ENCODE measurements around the gene MEGF9. TPM values are rescaled to one million over a fixed set of nuclear protein-coding genes. Genes with fewer than 3 reads are reported as not detected.

Gene MEGF9
- polyA plus RNA-seq, 1 donor: 6.1 TPM

GRCh38 chr9:120622790-120623189 lies 91.5 kb downstream of the MEGF9 start:
- DNase-seq (ENCODE audit: low read depth): no peak

DNA sequence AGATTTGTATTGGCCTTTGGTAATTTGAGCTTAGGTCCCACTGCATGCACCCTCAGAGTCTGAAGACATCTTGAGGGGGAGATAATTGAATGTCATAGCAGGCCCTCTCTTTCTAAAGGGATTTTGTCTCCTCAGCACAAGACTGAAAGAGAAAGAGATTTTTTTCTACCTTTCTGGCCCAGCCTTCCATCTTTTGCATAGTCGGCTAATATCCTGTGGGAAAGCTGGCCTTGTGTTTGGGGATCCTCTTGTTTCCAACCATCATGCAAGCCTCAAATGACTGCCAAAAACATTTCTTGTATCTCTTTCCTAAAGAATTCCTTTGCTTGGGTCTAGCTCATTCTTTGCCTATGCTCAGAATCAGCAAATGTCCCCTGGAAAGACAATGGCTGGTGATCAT lies 92.3 kb downstream of the MEGF9 start:
- DNase-seq (ENCODE audit: low read depth): no peak

DNA sequence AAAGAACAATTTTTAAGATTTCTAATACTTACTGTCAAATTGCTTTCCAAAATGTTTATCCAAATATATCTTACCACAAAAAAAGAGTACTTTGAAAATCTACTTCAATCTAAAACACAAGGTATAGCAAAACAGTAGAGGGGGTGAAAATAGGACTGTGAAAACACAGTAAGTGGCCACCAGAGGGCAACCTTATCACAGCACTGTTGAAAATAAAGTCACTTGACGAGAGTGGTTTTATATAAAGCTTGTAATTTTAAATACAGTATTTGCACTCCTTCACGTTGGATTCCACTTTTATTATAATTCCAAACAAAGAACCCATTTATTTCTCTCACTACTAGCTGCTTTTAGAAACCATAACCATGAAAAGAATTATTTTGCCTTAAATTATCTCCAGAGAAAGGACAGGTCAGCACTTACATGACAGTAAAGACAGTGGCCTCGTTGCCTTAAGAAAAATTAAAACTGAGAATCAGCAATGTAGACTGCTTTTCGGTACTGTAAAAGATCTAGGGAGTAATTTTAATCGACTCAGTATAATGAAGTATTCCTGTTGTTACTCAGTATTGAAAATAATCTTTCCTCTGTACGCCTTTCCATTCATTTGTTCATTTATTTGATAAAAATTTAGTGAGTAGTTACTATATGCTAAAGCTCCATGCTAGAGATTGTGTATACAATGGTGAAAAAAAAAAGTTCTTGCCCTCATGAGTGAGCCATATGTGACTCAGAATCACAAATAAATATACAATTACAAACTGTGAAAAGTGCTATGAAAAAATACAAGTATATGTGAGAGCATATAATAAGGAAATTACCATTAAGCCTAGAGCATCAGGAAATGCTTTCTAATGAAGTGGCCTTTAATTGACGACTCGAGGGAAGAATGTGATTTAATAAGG lies 94.3 kb downstream of the MEGF9 start:
- DNase-seq (ENCODE audit: low read depth): peak; percentile 28

GRCh38 chr9:120616966-120617935 lies 97.0 kb downstream of the MEGF9 start:
- no peak for DNase-seq (ENCODE audit: low read depth)

- no peak for DNase-seq (ENCODE audit: low read depth)
These were observed 102.1 kb downstream of the MEGF9 start for GRCh38 chr9:120612218-120612617.

GRCh38 chr9:120611690-120612068 lies 102.6 kb downstream of the MEGF9 start:
- DNase-seq (ENCODE audit: low read depth): no peak

GRCh38 chr9:120610975-120611689 lies 103.1 kb downstream of the MEGF9 start:
- no peak for DNase-seq (ENCODE audit: low read depth)

DNA sequence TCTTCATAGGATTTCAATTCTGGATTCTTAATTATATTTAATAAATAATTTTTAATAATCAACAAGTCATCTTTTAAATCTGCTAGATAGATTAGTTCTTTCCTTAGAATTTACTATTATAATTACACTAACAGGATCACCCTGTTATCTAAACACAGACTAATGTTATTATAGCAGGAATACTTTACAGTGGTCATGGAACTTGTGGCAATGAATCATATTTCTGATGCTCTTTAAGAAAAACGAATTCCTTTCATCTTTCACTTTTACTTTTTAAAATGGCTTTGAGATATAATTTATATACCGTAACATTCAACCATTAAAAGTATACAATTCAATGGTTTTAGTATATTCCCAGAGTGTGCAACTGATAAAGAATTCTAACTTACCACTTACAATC lies 104.6 kb downstream of the MEGF9 start:
- DNase-seq (ENCODE audit: low read depth): no peak

GRCh38 chr9:120608421-120608820 lies 105.8 kb downstream of the MEGF9 start:
- no peak for DNase-seq (ENCODE audit: low read depth)

GRCh38 chr9:120603591-120603990 lies 110.7 kb downstream of the MEGF9 start:
- DNase-seq (ENCODE audit: low read depth): no peak

GRCh38 chr9:120603010-120603409 lies 111.3 kb downstream of the MEGF9 start:
- DNase-seq (ENCODE audit: low read depth): no peak

GRCh38 chr9:120593955-120594277 lies 120.4 kb downstream of the MEGF9 start:
- no peak for DNase-seq (ENCODE audit: low read depth)

- no peak for DNase-seq (ENCODE audit: low read depth)
These were observed 120.9 kb downstream of the MEGF9 start for GRCh38 chr9:120593250-120593954.

DNA sequence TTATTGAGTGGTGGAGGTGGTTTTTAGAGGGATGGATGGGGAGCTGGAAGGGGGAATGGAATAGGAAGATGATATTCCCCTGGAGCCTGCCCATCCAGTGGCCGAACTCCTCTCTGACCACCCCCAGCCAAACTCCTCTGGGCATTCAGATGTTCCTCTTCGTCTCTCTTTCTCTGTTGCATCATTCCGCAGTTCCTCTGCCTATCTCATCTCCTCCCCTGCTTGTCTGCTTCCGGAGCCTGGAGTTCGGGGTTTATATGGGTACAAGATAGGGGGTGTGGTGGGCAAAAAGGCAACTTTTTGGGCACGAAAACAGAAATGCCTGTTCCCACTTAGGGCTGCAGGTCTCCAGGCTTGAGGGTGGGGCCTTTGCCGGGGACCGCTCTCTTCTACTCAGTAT lies 122.1 kb downstream of the MEGF9 start:
- no peak for DNase-seq (ENCODE audit: low read depth)

DNA sequence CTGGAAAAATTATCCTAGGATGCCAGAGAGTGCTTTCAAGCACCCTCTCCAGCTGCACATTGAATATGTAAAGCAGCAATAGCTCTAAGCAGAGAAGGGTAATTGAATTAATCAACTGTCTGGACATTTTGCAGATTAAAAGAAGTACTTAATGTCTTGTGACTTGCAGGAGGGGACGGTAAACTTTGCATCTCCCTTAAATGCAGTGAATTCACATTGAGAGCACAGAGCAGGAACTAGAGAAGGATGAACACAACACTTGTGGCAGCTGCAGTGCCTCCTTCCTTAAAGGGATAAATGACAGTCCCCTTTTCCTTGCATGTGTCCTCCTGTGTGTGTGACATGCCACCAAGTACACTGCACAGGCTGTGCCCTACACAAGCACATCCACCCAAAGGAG lies 126.9 kb downstream of the MEGF9 start:
- DNase-seq (ENCODE audit: low read depth): no peak

DNA sequence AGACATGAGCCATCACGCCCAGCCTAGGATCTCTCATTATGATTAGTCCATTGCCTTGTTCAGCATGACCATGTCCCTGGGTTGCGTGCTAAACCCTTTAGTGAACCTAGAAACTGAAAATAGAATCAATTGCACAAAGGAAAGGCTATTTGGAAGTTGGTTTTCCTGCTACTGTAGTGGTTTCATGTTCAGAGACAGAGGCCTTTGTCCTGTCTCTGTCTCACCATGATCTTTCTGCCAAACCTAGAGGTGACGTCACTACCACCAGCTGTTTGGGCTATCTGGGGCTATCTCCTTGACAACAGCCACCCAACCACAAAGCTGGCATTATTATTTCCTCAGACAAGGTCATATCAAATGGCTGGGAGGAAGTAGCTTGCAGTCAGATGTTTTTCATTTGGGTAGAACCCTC lies 130.3 kb downstream of the MEGF9 start:
- no peak for DNase-seq (ENCODE audit: low read depth)

DNA sequence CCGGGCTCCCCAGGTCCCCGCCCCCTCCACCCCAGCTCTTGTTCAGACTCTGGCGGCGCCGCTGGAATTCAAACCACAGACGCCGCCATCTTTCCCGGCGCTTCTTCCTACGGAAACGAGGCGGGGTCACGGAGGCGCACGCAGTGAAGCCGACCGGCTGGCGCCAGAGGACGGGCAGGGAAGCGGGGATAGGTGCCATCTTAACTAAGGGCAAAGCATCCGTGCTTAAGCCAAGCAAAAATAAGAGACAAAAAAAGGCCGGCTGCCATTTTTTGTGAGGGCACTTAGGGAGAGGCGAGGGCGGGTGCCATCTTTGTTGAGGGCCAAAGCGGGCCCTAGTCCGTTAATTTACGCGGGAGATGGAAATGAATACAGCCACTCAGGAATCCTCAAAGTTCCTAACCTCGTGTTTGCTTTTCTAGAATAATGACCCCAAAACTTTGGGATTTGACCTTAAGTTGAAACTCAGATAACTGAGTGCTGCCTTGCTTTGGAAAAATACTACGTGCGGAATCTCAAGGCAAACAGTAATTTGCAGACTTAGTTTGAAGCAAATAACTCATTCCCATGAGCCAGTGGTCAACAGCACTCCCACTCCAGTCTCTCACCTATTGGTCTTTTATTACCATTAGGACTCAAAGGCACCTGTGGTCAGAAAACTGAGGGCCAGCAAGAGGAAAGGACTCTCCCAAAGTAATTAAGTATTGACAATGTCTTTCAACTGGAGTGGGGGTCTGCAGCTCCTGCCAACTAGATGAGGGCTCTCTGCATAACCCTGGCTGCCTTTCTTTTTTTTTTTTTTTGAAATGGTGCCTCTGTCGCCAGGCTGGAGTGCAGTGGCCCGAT lies 134.0 kb downstream of the MEGF9 start, which contains the start of gene CDK5RAP2:
Gene CDK5RAP2, minus strand, starts transcription at position 117 of the 846 bp plus-strand sequence. CDS start 189 bp downstream, outside the sequence.
- peak; percentile 96 for DNase-seq (ENCODE audit: low read depth)

GRCh38 chr9:120579139-120580050 lies 134.9 kb downstream of the MEGF9 start:
- no peak for DNase-seq (ENCODE audit: low read depth)

DNA sequence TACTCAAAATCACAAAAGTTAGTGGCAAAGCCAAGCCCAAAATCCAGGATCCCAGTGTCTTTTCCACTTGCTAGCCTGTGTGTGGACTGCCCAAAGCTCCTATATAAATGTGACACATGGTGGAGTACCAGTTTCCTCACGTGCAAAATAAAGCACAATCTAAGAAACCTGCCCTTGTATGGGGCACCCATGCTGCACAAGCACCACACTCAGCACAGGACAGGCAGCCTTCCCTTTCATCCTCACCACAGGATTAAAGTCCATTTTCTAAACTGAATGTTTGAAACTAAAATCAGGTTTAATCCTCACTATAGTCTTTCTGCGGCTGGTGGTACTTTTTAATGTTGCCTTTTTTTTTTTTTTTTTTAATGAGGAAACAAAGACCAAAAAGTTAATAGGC lies 139.8 kb downstream of the MEGF9 start:
- no peak for DNase-seq (ENCODE audit: low read depth)

Measured in forelimb muscle (tissue), 1 donor.